Measurements from ENCODE around the gene TBRG4.

TBRG4 gene

DNA sequence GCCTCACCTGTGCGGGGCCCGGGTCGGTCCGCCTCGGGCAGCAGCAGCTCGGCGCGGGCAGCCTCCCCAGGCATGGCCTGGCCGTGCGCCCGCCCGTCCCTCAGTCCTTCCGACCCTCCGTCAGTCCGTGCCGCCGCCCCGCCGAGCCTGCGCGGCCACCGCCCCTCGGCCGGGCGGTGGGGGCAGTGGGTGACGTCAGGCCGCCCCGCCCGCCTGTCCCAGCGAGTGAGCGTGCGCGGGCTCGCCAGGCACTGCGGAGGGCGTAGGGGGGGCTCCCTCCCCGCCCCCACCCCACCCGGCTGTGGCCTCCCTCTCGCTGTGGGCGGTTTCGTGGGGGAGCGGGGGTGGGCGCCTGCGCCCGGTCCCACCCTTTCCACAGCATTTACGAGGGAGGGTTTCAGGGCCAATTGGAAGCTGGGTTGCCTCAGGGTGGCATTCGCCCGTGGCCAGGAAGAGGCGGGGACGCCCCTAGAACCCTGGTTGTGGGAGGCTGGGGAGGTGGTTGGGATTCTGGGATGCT, 22.6 kb downstream of the TBRG4 start, which contains the start of gene NACAD:
NACAD (minus strand) TSS at position 149 of the 520 bp plus-strand sequence; CDS start at position 74, 75 bp downstream.
- DNase-seq (ENCODE audit: low spot score), result no peak

DNA sequence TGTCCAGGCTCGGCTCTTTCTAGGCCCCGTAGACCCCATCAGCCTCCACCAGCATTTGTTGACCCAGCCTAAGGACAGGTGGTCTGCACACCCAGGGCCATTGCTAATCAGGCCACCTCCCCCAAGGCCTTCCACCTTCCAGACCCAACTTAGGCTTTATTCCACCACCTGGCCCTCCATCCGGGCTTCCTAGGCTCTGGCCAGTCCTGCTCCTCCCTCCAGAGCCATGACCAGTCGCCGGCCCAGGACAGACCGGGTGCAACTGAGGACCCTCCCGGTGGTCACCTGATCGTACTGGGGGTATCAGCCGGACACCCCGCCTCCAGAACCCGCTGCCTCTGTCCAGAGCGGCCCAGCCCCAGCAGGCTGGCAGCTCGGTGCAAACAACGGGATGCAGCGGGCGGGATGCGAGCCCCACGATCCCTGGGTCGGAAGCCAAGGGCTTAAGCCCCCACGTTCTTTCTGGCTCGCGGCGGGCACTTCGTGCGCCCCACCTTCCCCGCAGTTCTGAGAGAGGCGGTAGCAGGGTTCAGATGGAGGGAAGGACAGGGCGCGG, 23.3 kb downstream of the TBRG4 start:
- DNase-seq (ENCODE audit: low spot score), result no peak

- DNase-seq (ENCODE audit: low spot score), result no peak
Measured at GRCh38 chr7:45087301-45088145, 24.0 kb downstream of the TBRG4 start.

DNA sequence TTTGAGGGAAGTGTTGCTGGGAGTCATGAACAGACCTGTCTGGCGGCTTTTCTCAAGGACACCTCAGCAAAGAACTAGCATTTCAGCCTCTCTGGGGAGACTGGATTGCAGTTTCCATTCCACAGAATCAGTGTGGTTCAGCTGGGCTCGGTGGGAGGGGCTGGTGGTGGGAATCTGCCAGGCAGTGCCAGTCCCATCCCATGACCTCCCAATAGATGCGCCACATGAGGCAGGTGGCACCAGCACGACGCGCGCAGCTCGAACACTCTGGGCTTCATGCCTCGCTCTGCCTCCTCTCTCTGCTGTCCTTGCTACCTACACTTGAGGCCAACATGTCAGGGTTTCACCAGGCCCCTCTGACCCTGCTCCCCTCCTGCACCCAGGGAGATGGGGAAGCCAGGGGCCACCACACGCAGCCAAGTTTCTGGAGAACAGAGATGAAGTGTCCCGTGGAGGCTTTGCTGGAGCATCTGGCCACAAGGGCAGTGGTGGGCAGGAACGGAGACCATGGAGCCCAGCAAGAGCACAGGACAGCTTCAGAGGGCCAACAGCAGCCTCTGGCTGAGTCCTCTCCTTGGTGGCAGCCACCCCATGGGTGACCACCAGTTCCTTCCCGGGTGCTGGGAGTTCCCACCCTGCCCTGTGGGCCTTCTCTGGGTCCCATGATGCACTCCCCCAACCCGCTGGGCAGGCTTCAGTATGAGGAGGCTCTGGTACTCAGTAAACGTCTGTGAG, 25.0 kb downstream of the TBRG4 start:
- DNase-seq (ENCODE audit: low spot score), result no peak

DNA sequence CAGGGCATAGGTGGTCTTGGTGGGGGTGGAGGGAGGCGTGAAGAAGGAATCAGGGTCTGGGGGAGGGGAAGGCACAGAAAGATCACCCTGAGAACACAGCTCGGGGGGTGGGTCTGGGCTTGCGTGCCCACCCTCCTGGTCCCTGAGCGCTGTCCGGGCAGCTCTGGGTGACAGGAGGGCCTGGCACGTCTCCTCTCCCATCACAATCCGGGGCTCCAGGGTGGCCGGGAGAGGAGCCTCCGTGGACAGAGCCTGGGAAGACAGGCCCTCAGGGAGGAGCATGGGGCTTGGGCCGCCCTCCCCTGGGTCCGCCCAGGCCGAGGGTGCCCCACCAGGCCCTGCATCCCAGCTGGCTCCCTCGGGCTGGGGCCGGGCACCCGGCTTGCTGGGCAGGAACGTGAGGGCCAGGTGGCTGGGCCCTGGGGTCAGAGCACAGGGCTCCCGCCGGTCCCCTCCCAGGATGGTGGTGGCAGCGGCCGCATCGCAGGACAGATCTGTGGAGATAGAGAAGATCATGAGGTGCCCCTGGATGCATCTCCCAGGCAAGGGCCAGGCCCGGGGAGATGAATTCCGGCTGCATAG, 25.8 kb downstream of the TBRG4 start:
- DNase-seq (ENCODE audit: low spot score), result no peak

DNA sequence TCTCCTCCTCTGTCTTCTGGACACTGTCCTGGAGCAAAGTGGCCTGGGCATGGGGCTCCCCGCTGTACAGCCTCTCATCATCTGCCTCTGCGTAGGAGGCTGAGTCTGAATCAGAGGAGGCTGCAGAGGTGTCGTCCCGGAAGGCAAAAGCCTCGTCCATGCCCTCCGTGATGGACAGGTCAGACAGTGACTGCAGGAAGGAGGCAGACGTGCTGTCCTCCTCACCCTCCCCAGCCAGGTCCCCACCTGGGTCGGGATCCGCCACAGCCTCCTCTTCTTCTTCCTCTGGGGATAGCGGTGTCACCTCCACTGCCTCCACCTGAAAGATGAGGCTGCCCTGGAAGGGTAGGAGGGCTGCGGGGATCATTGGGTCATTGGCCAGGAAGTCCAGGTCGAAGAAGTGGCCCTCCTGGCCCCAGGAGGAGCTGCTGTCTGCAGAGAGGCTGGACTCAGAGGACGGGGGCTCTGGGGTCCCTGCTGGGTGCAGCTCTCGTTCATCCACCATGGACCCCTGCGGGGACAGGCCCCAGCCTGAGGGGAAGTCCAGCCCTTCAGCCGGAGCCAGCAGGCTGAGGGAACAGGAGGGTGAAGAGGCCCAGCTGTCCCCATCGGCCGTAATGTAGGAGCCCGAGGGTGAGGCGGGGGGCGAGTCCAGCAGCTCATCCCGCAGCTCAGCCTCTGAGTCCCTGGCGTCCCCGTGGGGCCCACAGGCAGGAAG, 26.4 kb downstream of the TBRG4 start:
- DNase-seq (ENCODE audit: low spot score), result no peak

- DNase-seq (ENCODE audit: low spot score), result no peak
Measured at GRCh38 chr7:45084336-45084735, 27.2 kb downstream of the TBRG4 start.

DNA sequence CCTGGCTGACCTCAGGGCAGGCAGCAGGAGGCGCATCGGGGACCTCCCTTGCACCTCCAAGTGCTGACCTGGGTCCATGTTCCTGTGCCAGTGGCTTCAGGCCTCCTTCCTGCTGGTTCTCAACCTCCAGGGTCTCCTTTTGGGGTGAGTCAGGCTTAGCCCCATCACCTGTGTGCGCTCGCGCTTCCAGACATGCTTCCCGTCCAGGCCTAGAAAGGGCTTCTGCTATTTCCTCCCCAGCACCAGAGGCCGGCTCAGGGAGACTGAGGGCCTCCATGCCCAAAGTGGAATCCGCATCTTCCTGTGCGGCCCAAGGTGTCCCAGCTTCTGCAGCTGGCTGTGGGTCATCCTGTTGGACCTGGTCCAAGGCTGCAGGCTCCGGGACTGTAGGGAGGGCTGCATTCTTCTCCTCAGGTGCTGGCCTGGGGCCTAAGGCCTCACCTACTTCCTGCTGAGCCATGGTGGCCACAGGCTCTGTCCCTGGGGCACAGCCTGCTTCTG, 28.6 kb downstream of the TBRG4 start:
- DNase-seq (ENCODE audit: low spot score), result no peak

- no peak for DNase-seq (ENCODE audit: low spot score)
Measured at GRCh38 chr7:45082031-45082830, 29.3 kb downstream of the TBRG4 start.

GRCh38 chr7:45081670-45081974, 29.9 kb downstream of the TBRG4 start:
- DNase-seq (ENCODE audit: low spot score), result no peak

DNA sequence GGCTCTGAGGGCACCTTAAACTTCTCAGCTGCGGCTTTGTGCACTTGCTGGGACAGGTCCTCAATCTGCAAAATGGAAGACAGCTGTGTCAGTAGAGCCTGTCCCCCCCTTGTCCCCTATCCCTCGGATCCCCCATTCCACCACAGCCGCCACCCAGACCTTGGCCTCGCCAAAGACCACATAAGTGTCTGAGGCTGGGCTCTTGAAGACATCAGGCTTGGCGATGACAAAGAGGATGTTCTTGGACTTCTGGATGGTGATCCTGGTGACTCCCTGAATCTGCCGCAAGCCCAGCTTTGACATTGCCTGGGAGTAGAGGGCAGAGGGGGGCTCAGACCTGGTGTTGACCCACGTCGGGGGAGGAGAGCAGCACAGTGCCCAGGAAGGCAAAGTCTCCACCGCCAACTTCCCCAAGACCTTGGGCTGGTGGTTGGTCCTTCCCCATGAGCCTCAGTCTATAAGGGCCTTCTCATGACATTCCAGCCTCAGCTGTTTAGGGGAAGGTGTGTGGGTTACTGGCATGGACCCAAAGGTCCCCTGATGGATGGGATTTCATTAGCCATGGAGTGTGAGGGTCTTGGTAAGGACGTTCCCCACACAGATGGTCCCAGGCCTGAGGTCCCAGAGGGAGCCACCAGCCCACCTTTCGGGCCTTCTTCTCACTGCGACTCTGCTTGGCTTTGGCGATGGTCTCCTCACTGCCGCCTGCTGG, 30.4 kb downstream of the TBRG4 start:
- DNase-seq (ENCODE audit: low spot score), result no peak

DNA sequence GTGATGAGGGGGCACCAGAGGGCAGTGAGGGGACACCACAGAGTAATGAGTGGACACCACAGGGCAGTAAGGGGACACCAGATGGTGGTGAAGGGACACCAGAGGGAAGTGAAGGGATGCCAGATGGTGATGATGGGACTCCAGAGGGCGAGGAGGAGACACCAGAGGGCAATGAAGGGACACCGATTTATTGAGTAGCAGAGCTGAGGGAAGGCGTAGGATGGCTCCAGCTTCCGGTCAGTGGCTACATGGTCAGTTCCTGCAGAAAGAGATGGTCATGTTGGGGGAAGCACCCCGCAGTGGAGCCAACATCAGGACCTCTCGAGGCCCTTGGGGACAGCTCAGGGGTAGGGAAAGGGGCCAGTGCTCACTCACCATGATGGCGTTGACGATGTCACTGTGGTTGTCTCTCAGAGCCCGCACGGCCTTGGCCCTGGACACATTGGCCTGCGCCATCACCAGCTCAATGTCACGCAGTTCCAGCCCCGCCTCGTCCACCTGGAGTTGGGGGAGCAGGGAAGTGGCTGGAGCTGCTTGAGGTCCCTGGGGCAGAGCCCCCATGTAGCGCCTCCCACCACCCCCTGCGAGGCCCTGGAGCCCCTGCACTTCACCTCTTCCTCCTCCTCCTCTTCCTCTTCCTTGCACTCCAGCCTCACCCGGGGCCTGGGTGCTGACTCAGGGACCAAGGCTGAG, 31.1 kb downstream of the TBRG4 start:
- no peak for DNase-seq (ENCODE audit: low spot score)

GRCh38 chr7:45078125-45078681, 33.3 kb downstream of the TBRG4 start:
- no peak for DNase-seq (ENCODE audit: low spot score)

DNA sequence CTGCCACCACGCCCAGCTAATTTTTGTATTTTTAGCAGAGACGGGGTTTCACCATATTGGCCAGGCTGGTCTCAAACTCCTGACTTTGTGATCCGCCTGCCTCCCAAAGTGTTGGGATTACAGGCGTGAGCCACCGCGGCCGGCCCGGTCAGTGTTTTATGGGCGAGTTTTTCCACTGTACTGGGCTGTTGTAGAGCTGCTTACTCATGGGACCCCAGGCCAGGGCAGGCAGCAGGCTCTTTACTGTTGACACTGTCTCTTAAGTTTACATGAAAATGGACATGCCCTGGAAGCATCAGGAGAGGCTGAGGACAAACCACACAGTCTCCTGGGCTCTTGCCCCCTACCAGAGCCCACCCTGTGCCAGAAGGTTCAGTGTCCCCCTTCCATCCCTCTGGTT, 33.9 kb downstream of the TBRG4 start:
- no peak for DNase-seq (ENCODE audit: low spot score)

DNA sequence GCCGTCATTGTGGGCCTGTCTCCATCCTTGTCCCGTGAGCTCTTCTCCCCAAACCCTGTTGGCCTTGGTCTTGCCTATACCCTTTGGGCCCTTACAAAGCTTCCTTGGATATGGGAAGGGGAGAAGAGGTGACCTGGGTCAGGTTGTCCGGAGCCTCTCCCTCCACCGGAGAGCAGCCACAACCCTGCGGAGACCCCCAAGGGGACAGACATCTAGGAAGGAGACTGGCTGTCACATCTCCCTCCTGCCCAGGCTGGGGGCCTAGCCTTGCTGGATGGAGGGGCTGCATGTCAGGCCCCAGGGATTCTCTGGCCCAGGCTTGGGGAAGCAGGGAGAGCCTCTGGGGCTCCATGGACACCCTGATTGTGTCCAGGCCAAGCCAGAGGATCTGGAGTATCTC, 34.6 kb downstream of the TBRG4 start:
- DNase-seq (ENCODE audit: low spot score), result no peak

DNA sequence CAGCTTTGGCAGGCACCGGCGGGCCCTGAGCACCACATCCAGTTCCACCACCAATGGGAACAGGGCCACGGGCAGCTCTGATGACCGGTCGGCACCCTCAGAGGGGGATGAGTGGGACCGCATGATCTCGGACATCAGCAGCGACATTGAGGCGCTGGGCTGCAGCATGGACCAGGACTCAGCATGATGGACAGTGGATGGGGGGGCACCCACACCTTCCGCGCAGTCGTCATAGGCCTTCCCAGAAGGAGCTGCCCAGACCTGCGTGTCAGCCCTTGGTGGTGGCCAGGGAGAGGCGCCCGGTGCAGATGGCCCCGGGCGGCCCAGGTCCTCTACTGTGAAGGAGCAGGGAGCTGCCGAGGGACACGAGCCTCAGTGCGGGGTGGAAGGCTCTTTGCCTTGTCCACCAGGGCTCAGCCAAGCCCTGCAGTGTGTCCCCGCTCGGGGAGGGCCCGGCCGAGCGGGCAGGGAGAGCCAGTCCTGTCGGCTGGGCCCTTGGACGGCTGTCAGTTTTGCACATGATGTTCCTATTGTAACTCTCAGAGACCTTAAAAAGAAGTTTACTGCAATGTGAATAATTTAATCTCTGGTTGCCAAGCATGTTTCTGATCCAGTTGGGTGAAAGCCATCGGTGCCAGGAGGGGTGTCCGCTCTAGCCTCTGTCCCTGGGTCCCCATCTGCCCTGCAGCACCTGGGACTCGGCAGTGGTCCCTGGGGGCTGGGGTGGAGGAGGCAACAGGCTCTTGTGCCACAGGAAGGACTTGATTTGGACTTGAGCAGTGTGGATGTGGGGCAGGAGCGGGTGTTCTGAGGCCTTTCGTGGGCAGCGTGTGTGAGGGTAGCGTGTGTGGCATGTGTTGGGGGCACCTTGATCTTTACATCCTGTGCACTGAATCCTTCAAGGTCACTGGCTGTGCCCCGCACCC, 35.4 kb downstream of the TBRG4 start:
- DNase-seq (ENCODE audit: low spot score), result no peak

DNA sequence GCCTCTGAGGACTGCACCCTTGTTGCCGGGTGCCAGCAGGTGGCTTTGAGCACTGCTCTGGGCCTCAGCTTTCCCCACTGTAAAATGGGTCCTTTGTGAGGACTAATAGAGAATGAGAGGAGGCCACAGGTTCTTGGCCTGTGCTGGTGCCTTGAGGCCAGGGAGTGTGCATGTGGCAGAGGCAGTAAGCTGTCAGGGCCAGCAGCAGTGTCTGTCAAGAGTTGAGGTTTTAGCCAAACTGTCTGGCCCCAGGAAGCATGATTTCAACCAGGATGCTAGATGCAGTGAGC, 36.2 kb downstream of the TBRG4 start:
- DNase-seq (ENCODE audit: low spot score), result no peak
